T-helper 2 cell treated with Interferon-gamma antibody and Interleukin-4, amounts not matched to agents 100 ng/mL and 5 ng/mL, for 36 hours (primary cell): Measurements from ENCODE around the gene SUGP1. TPM values are rescaled to one million over a fixed set of nuclear protein-coding genes. Genes with fewer than 3 reads are reported as not detected.
"Not testable (repeated sequence)": the region's sequence is repeated elsewhere in the genome, so short reads cannot be mapped to it uniquely, and the experiment has no call there.

Experiments used
- intact Hi-C: fragments of 100-400 bp; cut with micrococcal nuclease; formaldehyde crosslinking; loops from one replicate; pipeline ENCODE4 v1.15.1; 2023
- total RNA-seq: library from RNA; stranded (reverse); gene quantifications from 2 replicates; pipeline ENCODE4 v1.2.3, GENCODE V29; 2022

The SUGP1 gene
- 66.7 and 73.3 TPM in 2 replicates for total RNA-seq

DNA sequence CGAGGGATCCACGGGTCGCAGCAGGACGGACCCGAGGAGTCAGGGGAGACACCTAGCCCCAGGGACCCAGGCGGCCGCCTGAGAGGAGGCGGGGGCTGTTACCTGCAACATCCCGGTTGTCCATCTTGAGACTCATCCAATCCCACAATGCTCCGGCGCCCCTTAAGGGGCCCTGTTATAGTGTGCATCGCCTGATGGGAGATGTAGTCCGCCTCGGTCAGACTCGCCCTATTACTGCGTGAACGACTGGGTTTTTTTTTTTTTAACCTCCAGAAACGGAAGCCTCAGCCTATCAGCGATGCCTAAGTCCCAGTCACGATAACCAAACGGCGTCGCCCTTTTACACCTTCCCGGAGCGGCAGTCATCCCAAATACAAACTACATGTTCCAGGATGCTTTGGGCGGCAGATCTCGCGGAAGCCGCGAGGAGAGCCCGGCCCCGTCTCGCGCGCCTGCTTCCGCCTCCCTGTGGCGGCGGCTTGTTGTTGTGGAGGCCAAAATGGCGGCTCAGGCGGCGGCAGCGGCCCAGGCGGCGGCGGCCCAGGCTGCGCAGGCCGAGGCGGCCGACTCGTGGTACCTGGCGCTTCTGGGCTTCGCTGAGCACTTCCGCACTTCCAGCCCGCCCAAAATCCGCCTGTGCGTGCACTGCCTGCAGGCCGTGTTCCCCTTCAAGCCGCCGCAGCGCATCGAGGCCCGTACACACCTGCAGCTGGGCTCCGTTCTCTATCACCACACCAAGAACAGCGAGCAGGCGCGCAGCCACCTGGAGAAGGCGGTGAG is at the start of gene SUGP1, which contains the start of gene MAU2:
Gene SUGP1, minus strand, starts transcription at position 149 of the 780 bp plus-strand sequence. Its CDS starts 13 bp downstream, at position 136.
Gene MAU2, plus strand, starts transcription at position 469 of the 780 bp plus-strand sequence. Its CDS starts 31 bp downstream, at position 500.
- intact Hi-C loops, result loop anchor here (1.0 to 5.0 kb wide), 6 partner anchors 42 to 196 kb away; partner anchors contain the start of genes BORCS8, NDUFA13, RFXANK and TMEM161A

DNA sequence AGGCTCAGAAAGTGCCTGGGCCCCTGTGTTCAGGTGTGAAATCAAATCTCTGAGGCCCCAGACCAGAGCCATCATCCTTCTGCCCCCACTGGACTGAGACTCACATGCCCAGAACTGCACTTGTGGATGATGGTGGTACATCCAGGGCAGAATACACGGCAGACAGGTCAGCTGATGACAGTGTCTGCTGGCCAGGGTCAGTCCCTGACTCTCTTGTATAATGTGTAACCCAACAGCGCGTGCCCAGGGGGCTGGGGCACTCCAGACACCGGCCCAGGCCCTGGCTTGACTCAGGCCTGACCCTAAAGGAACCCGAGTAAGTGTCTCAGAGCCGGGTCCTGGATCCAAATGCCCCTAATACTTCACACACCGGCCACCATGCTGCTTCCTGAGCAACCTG is 47.8 kb upstream of the SUGP1 start:
- intact Hi-C loops, result no loop called here

GRCh38 chr19:19366434-19367396 is 46.4 kb upstream of the SUGP1 start:
- intact Hi-C loops, result loop anchor here (1.0 to 2.0 kb wide), 2 partner anchors 18 to 124 kb away; no protein-coding TSS in a partner anchor

GRCh38 chr19:19362075-19362474 is 41.8 kb upstream of the SUGP1 start:
- intact Hi-C loops, result loop anchor here (5.0 kb wide), 1 partner anchor 40 kb away; the partner anchor contains the start of genes MAU2 and SUGP1

- intact Hi-C loops, result loop anchor here (5.0 kb wide), 1 partner anchor 39 kb away; the partner anchor contains the start of genes MAU2 and SUGP1
Observed at GRCh38 chr19:19361075-19361594, 40.8 kb upstream of the SUGP1 start.

DNA sequence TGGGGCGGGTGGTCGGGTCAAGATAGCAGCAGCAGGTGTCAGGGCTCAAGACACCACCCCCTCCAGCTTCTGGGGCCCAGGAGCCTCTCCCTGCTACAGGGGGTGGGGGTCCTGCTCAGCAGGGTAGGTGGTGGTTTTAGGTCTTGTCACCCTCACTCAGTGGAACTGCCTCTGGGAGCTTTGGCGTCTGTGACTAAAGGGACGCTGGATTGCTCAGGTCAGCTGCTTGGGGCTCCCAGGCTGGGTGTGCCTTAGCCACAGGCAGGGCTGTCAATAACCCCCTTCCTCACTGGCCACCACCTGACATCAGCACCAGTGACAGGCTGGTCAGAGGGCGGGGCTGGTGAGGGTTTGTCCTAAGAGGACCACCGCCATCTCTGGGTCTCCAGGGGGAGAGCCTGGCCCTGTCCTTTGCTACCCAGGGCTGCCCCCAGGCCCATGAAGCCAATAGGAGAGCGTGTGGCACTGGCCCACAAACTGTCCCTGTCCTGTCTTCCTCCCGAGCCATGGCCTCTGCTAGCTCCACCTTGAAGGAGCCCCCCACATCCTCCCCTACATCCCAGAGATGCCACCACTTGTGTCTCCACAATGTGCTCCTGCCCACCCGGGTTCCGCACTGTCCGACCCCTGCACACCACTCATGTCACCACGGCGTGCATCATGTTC is 36.7 kb upstream of the SUGP1 start:
- intact Hi-C loops, result no loop called here

- intact Hi-C loops, result no loop called here
Observed at GRCh38 chr19:19356500-19356899, 36.2 kb upstream of the SUGP1 start.

DNA sequence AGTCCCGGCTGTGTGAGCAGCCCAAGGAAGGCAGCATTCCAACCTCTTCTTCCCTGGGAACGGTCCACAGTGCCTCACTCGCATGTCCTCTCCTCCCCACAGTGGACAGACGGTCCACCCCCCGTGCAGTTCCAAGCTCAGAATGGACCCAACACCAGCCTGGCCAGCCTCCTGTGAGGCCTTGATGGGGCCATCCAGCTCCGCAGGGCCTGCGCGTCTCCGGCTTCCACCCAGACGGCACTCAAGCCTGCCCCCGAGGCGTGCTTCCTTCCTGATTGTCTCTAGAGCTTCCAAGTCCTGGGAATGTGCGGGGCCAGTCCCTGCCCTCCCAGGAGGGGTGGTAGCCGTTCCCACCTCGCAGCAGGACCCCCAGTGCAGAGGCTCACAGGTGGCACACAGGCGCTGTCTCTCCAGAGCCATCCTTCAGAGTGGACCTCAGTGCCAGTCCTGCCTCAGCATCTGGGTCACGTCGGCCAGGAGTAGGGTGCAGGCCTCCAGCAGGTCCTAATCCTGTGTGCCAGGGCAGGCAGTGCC is 35.4 kb upstream of the SUGP1 start:
- intact Hi-C loops, result no loop called here

DNA sequence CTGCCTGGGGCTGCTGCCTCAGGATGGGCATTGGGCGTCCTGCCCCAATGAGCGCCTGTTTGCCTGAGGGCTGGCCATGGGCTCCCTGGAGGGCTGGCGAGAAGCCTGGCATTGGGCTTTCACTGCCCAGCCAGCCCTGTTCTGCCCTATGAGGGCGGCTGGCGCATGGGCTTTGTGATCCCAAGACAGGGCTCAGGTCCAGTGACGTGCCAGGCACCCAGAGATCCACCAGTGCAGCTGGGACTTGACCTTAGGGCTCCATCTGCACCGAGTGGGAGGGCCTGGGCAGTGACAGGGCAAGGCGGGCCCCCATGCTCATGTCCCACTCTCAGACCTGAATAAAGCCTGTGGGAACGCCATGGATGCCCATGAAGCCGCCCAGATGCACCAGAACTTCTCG is 34.6 kb upstream of the SUGP1 start:
- intact Hi-C loops, result no loop called here

DNA sequence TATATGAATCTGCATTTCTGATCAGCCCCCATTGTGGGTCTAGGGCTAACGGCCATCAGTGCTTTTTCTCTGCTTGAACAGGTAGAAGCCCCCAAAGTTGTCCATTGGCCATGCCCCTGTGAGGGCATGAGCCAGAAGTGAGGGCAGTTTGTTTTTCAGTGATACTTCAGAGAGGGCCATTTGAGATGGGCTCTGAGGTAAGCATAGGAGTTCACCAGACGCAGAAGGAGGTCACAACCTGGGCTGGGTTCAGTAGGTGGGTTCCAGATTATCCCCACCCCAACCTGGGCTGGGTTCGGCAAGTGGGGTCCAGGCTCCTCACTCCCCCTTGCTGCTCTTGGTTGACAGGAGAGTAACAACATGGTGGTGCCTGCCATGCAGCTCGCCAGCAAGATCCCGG is 33.7 kb upstream of the SUGP1 start:
- intact Hi-C loops, result no loop called here

DNA sequence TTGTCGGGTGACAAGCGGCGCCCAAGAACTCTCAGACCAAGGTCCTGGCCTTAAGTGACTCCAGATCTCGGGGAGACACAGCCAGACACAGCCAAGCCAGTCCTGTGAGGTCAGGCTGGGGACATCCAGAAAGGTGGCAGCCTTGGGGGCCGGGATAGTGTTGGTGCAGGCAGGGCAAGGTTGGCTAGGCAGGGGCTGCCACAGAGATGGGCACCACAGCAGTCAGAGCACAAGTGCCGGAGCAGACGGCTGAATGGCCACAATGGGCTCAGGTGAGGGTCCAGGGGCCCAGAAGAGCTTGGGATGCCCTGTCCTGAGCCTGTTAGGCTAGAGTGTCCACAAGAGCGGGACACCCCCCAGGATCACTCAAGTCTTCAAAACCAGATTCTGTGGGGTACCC is 32.5 kb upstream of the SUGP1 start:
- intact Hi-C loops, result no loop called here

DNA sequence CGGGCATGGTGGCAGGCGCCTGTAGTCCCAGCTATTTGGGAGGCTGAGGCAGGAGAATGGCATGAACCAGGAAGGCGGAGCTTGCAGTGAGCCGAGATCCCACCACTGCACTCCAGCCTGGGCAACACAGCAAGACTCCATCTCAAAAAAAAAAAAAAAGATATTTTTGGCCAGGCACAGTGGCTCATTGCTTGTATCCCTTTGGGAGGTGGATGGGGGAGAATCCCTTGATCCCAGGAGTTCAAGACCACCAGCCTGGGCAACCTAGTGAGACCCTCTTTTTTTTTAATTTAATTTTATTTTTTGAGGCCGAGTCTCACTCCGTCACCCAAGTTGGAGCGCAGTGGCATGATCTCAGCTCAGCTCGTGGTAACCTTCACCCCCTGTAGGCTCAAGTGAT is 30.4 kb upstream of the SUGP1 start:
- intact Hi-C loops, result not testable (repeated sequence)

DNA sequence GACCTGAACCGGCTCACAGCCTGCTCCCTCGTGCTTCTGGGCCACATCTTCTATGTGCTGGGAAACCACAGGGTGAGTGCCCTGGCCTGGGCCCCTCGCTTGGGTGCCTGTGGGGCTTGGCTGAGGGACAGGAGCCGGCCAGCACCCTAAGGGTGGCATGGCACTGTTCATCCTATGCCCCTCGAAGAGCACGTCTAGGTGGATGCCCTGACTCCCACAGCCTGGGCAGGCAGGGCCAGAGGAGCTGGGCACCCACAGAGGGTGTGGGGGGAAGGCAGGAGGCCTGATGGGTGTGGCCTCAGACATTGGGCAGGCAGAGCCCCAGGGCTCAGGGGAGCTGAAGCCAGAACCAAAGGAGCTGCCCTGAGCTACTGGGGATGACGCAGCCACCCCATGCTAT is 29.1 kb upstream of the SUGP1 start:
- intact Hi-C loops, result no loop called here

DNA sequence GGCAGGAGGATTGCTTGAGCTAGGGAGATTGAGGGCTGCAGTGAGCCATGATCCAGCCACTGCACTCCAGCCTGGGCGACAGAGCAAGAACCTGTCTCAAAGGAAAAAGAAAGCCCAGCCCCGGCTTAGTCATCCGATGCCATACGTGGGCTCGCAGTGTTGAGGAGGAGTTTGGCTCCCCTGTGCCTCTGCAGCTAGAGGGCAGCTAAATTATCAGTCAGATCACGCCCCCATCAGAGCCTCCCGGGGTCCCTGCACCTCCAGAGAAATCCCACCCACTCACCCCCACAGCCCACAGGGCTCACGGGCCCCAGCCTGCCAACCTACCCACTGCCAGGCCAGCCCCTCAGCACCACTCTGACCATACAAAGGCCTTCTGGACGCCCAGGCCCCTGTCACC is 28.0 kb upstream of the SUGP1 start:
- intact Hi-C loops, result no loop called here

DNA sequence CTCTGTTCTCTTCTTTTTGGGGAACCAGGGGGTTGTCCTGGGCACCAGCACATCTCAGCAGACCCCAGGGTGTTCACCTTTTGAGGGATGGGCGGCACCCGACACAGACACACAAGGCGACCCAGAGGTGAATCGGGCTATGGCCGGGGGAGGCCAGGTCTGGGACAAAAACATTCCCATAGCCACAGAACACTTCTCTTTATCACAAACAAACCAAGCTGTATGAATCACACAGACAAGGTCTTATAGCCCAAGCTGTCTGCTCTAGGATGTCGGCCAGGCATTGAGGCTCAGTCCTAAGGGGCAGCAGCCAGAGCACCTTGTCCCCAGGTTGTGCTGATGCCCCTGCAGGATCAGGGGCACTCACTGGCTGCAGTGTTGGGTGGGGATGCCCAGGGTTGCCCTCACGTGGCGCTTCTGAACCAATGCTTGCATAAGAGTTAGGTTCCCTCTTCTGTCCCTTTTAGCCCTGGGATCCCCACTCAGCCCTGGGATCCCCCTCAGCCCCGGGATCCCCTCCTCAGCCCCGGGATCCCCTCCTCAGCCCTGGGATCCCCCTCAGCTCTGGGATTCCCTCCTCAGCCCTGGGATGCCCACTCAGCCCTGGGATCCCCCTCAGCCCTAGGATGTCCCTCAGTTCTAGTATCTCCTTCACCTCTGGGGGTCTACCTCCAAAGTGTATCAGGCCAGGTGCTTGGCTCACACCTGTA is 27.2 kb upstream of the SUGP1 start:
- intact Hi-C loops, result no loop called here

GRCh38 chr19:19345970-19346369 is 25.7 kb upstream of the SUGP1 start:
- intact Hi-C loops, result no loop called here

- intact Hi-C loops, result no loop called here
Observed at GRCh38 chr19:19345232-19345631, 24.9 kb upstream of the SUGP1 start.

DNA sequence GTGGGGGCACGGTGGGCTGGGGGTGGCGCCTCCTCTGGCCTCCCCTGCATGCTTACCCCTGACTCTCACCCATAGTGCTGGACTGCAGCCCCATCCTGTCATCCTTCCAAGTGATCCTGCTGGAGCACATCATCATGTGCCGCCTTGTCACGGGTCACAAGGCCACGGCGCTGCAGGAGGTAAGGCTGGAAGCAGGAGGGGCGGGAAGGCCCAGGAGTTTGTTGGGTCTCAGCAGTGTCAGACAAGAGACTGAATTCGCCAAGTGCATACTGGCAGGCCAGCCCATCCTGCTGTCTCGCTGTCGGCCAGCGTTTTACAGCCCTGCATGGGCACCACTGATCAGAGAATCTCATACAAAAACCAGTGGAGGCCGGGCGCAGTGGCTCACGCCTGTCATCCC is 23.5 kb upstream of the SUGP1 start:
- intact Hi-C loops, result no loop called here

DNA sequence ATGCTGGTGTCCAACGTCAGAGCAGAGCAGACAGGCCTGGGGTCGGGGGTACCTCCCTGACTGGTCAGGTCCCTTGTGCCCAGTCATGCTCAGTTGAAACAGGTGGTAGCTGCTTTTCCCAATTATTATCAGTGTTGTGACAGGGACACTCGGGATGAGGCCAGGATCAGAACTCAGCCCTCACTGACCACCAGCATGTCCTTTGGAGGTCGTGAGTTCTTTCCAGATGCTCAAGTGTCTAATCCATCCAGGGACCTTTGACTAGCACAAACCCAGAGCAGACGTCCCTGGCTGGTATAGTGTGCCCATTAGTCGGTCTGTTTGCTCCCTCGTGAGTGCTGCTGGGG is 22.7 kb upstream of the SUGP1 start:
- intact Hi-C loops, result no loop called here
